NCI-H1694 (cell line): ENCODE results near the gene TPK1.
"Not testable (repeated sequence)": the region's sequence is repeated elsewhere in the genome, so short reads cannot be mapped to it uniquely, and the experiment has no call there.

Experiments used
- DNase-seq: peaks from one replicate; lab custom pipeline; 2025; lab: John Stamatoyannopoulos, UW

Gene TPK1

GRCh38 chr7:144474800-144475615, 360.8 kb downstream of the TPK1 start:
- no peak for DNase-seq

- no peak for DNase-seq
Measured at GRCh38 chr7:144474363-144474762, 361.5 kb downstream of the TPK1 start.

- DNase-seq: no peak
Measured at GRCh38 chr7:144473908-144474307, 361.9 kb downstream of the TPK1 start.

GRCh38 chr7:144470078-144470477, 365.8 kb downstream of the TPK1 start:
- no peak for DNase-seq

- no peak for DNase-seq
Measured at GRCh38 chr7:144468990-144469732, 366.7 kb downstream of the TPK1 start.

GRCh38 chr7:144459635-144460034, 376.2 kb downstream of the TPK1 start:
- DNase-seq: no peak

- no peak for DNase-seq
Measured at GRCh38 chr7:144455040-144455404, 380.8 kb downstream of the TPK1 start.

GRCh38 chr7:144454256-144455039, 381.4 kb downstream of the TPK1 start:
- DNase-seq: no peak

GRCh38 chr7:144452064-144452463, 383.8 kb downstream of the TPK1 start:
- DNase-seq: no peak

GRCh38 chr7:144445590-144445989, 390.3 kb downstream of the TPK1 start:
- no peak for DNase-seq

GRCh38 chr7:144439717-144440205, 396.1 kb downstream of the TPK1 start:
- no peak for DNase-seq

GRCh38 chr7:144438759-144439158, 397.1 kb downstream of the TPK1 start:
- DNase-seq: no peak

GRCh38 chr7:144437370-144438191, 398.3 kb downstream of the TPK1 start:
- peak; percentile 79 for DNase-seq

- DNase-seq: no peak
Measured at GRCh38 chr7:144436500-144436899, 399.4 kb downstream of the TPK1 start.

- no peak for DNase-seq
Measured at GRCh38 chr7:144428431-144428830, 407.4 kb downstream of the TPK1 start.

- DNase-seq: not testable (repeated sequence)
Measured at GRCh38 chr7:144427539-144427938, 408.3 kb downstream of the TPK1 start.

GRCh38 chr7:144418931-144419330, 416.9 kb downstream of the TPK1 start:
- DNase-seq: not testable (repeated sequence)

GRCh38 chr7:144416341-144416740, 419.5 kb downstream of the TPK1 start:
- no peak for DNase-seq

- DNase-seq: no peak
Measured at GRCh38 chr7:144415858-144416257, 420.0 kb downstream of the TPK1 start.

GRCh38 chr7:144414815-144415214, 421.0 kb downstream of the TPK1 start:
- DNase-seq: no peak

GRCh38 chr7:144410441-144410840, 425.4 kb downstream of the TPK1 start:
- no peak for DNase-seq

- DNase-seq: no peak
Measured at GRCh38 chr7:144408121-144408520, 427.7 kb downstream of the TPK1 start.
